Activated CD4-positive, alpha-beta T cell treated with anti-CD3 and anti-CD28 coated beads for 36 hours (primary cell): ENCODE data around the gene CDC5L. TPM values are rescaled to one million over a fixed set of nuclear protein-coding genes. Genes with fewer than 3 reads are reported as not detected.

Experiments used
- microRNA-seq: library from miRNA; unstranded; fragments of <30 nt; microRNA quantifications from one replicate; pipeline ENCODE4 v1.2.0, GENCODE V29; 2021; ENCODE audit warnings: borderline replicate concordance
- total RNA-seq, 2 experiments: library from RNA; stranded (reverse); gene quantifications; one replicate each; pipeline ENCODE4 v1.2.3, GENCODE V29; 2021

Gene CDC5L
- total RNA-seq, 2 experiments from 2014 or later, result 25.1 to 28.9 TPM

Small RNAs within 50 kb of the gene (microRNA-seq; reads per million reads assigned to microRNA genes)
- not detected for gene MIR4642

Other genes with a start within 250 kb of the CDC5L start
- gene CAPN11, start 228.9 kb upstream of the CDC5L start, total RNA-seq, result 1 to 10 TPM; 1.2 to 1.3 TPM
- gene MYMX, start 170.8 kb upstream of the CDC5L start, total RNA-seq, result not detected
- gene SLC29A1, start 164.1 kb upstream of the CDC5L start, total RNA-seq, result 10 to 100 TPM; 59.8 to 98.3 TPM
- gene HSP90AB1, start 140.6 kb upstream of the CDC5L start, total RNA-seq, result 1,000 to 10,000 TPM; 2,120 to 2,263 TPM
- gene SLC35B2, start 130.2 kb upstream of the CDC5L start, total RNA-seq, result 10 to 100 TPM; 14.1 TPM
- 10 to 100 TPM; 17.2 to 19.9 TPM for gene NFKBIE, start 122.2 kb upstream of the CDC5L start, total RNA-seq
- under 1 TPM in 1 of 2 experiments, not detected in 1; 0.09 TPM for gene TMEM151B, start 117.3 kb upstream of the CDC5L start, total RNA-seq
- gene AARS2, start 74.4 kb upstream of the CDC5L start, total RNA-seq, result 10 to 100 TPM; 15.2 to 17.5 TPM
- not detected for gene SPATS1, start 45.1 kb upstream of the CDC5L start, total RNA-seq